Thymus (tissue), 11 donors: ENCODE results near the gene DNMT3A. TPM values are rescaled to one million over a fixed set of nuclear protein-coding genes. Genes with fewer than 3 reads are reported as not detected.

Source experiments
- DNase-seq, 9 donors: peaks; one replicate each; pipeline ENCODE4 v3.0.0-alpha.2; 2013; ENCODE audit warnings: low spot score in 9 of 9, low read depth in 6 of 9, missing footprints in 1 of 9
- H3K27ac ChIP-seq, 2 donors: one replicate each; pipeline ENCODE4 v1.5.1; 2013; ENCODE audit warnings: control low read depth in 1 of 2, low read depth in 1 of 2, low read length in 1 of 2, mild to moderate bottlenecking in 1 of 2, moderate library complexity in 1 of 2
- H3K27me3 ChIP-seq, 2 donors: one replicate each; pipeline ENCODE4 v1.5.1; 2013; ENCODE audit warnings: low read length in 1 of 2; ENCODE audit not compliant: control insufficient read depth in 2 of 2, insufficient read depth in 1 of 2
- H3K36me3 ChIP-seq, 2 donors: one replicate each; pipeline ENCODE4 v1.5.1; 2013; ENCODE audit warnings: low read length in 1 of 2, mild to moderate bottlenecking in 1 of 2, moderate library complexity in 1 of 2; ENCODE audit not compliant: control insufficient read depth in 2 of 2, insufficient read depth in 2 of 2
- H3K4me1 ChIP-seq, 2 donors: one replicate each; pipeline ENCODE4 v1.5.1; 2013; ENCODE audit warnings: low read length in 2 of 2; ENCODE audit not compliant: control insufficient read depth in 2 of 2, insufficient read depth in 2 of 2
- H3K4me3 ChIP-seq, 2 donors: one replicate each; pipeline ENCODE4 v1.5.1; 2013; ENCODE audit warnings: low read length in 2 of 2, control low read depth in 1 of 2, mild to moderate bottlenecking in 1 of 2
- H3K9me3 ChIP-seq, 2 donors: one replicate each; pipeline ENCODE4 v1.5.1; 2013; ENCODE audit warnings: low read length in 1 of 2, mild to moderate bottlenecking in 1 of 2; ENCODE audit not compliant: control insufficient read depth in 2 of 2, insufficient read depth in 1 of 2
- WGBS: extraction: QIAGEN DNeasy Blood & Tissue Kit; methylation state at CpG from one replicate; pipeline ENCODE4 v1.1.7; 2013; 5-methylcytosine and 5-hydroxymethylcytosine counted together
- polyA plus RNA-seq: library from polyadenylated mRNA; stranded (reverse); fragments of 200-250 nt; gene quantifications from one replicate; pipeline ENCODE4 v1.2.3, GENCODE V29; 2013
- total RNA-seq: library from RNA; stranded (reverse); fragments of 120-200 nt; gene quantifications from one replicate; pipeline ENCODE4 v1.2.4, GENCODE V29; 2013
- donor health status: healthy.

DNMT3A gene
- total and polyA plus RNA-seq, 2 donors: 22.7 to 27.5 TPM

- DNase-seq: peak in 5 of 9 donors; percentile 30 to 63 (median 45)
Measured at GRCh38 chr2:25250331-25251070, 91.2 kb downstream of the DNMT3A start.

GRCh38 chr2:25249785-25250184, 91.9 kb downstream of the DNMT3A start:
- Histone ChIP-seq H3K9me3 (peaks cover 0 to 4% of the 10 kb centered on the region in 2 donors), H3K36me3 (peaks cover 37 to 49% of the 10 kb centered on the region in 2 donors), H3K27ac (no peak overlapping the region), H3K27me3 (no peaks in the 10 kb centered on the region), H3K4me1 (peaks cover 0 to 36% of the 10 kb centered on the region in 2 donors), H3K4me3 (no peak overlapping the region)
- WGBS: 98% methylated on average over 4 of the region's 4 CpGs
- no peak for DNase-seq

More at GRCh38 chr2:25250331-25251070, 91.2 kb downstream of the DNMT3A start:
- Histone ChIP-seq H3K4me3 (peak overlapping the region; percentile 62 to 91), H3K4me1 (peaks cover 0 to 36% of the 10 kb centered on the region in 2 donors), H3K36me3 (peaks cover 34 to 48% of the 10 kb centered on the region in 2 donors), H3K9me3 (peaks cover 0 to 4% of the 10 kb centered on the region in 2 donors), H3K27ac (peak overlapping the region; percentile 33 to 48), H3K27me3 (no peaks in the 10 kb centered on the region)
- 38% methylated on average over 28 of the region's 28 CpGs for WGBS

DNA sequence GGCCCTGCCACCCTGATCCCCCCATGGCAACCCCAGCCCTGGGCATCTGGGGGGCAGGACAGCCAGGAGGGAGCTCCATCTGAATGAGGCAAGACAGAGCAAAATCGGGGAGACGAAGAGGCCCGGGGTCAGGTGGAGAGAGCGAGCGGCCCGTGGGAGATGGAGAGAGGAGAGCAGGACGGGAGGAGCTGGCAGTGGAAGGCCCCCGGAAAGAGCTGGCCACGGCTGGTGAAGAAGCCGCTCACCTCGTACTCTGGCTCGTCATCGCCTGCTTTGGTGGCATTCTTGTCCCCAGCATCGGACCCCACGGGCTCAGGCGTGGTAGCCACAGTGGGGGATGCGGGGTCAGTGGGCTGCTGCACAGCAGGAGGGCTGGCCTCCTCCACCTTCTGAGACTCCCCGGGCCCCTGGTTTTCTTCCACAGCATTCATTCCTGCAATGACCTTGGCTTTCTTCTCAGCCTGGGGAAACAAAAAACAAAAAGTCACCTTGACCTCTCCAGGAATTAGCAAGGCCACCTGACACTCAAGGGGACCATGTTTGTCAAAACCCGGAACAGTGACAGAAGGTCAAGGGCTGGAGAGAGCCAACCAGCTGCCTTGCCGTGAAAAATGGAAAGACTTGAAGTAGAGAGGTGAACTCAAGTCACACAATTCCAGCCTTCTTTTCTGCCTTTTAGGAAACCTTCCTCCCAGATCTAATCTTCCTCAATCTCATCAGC, 93.8 kb downstream of the DNMT3A start:
- H3K9me3 ChIP-seq: peaks cover 0 to 4% of the 10 kb centered on the region in 2 donors
- WGBS: 98% methylated on average over 20 of the region's 20 CpGs
- no peak overlapping the region for H3K4me3 ChIP-seq
- DNase-seq: no peak
- H3K27ac ChIP-seq: no peak overlapping the region
- peaks cover 47 to 65% of the 10 kb centered on the region in 2 donors for H3K36me3 ChIP-seq
- H3K27me3 ChIP-seq: no peaks in the 10 kb centered on the region
- H3K4me1 ChIP-seq: peaks cover 0 to 28% of the 10 kb centered on the region in 2 donors

DNA sequence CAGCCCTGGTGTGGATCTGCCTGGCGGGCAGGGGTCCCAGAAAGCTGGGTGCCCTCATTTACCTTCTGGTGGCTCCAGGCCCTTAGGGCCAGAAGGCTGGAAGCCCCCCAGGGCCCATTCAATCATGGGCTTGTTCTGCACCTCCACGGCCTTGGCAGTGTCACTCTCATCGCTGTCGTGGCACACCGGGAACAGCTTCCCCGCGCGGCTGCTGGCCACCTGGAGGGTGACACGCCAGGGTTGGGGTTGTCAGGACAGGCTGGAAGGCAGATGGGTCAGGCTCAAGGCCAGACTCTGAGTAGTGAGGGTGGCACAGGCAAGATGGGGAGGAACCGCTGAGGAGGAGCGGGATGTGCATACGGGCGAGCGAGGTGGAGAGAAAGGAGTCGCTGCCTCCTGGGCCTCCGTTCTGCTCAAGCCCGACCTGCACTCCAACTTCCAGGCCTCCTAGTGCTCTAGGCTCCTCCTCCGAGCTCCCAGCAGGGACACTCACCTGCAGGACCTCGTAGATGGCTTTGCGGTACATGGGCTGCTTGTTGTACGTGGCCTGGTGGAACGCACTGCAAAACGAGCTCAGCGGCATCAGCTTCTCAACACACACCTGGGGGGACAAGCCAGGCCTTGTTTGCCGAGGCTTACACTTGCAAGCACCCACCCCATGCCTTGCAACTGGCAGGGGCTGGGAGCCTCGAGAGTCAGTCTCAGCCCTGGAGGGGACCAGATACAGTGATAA, 95.0 kb downstream of the DNMT3A start:
- Histone ChIP-seq H3K4me1 (peaks cover 0 to 23% of the 10 kb centered on the region in 2 donors), H3K27ac (no peak overlapping the region), H3K9me3 (peaks cover 0 to 4% of the 10 kb centered on the region in 2 donors), H3K36me3 (peaks cover 58 to 75% of the 10 kb centered on the region in 2 donors), H3K27me3 (no peaks in the 10 kb centered on the region), H3K4me3 (no peak overlapping the region)
- 96% methylated on average over 26 of the region's 26 CpGs for WGBS
- DNase-seq: no peak

- Histone ChIP-seq H3K27me3 (no peaks in the 10 kb centered on the region), H3K36me3 (peaks cover 66 to 82% of the 10 kb centered on the region in 2 donors), H3K4me1 (peaks cover 0 to 17% of the 10 kb centered on the region in 2 donors), H3K27ac (no peak overlapping the region), H3K9me3 (peaks cover 0 to 4% of the 10 kb centered on the region in 2 donors), H3K4me3 (no peak overlapping the region)
- DNase-seq: no peak
- 97% methylated on average over 14 of the region's 14 CpGs for WGBS
Measured at GRCh38 chr2:25246001-25246400, 95.7 kb downstream of the DNMT3A start.

DNA sequence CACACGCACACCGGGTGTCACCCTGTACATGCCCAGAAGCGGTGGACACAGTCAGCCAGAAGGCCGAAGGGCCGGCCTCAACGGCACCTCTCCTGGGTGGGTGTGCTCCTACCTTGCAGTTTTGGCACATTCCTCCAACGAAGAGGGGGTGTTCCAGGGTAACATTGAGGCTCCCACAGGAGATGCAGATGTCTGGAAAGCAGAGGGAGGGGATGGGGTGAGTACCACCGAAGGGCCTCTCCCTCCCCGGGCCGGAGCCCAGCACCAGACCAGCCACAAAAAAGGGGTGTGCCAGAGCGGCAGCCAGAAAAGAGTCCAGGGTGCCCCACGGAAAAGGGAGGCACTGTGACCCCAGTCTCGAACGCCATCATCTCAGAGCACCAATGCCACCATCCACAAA, 96.6 kb downstream of the DNMT3A start:
- Histone ChIP-seq H3K36me3 (peaks cover 74 to 91% of the 10 kb centered on the region in 2 donors), H3K27ac (no peak overlapping the region), H3K4me1 (peaks cover 0 to 10% of the 10 kb centered on the region in 2 donors), H3K9me3 (no peaks in the 10 kb centered on the region), H3K4me3 (no peak overlapping the region), H3K27me3 (no peaks in the 10 kb centered on the region)
- no peak for DNase-seq
- WGBS: 98% methylated on average over 14 of the region's 14 CpGs

GRCh38 chr2:25243995-25244394, 97.7 kb downstream of the DNMT3A start:
- H3K4me1 ChIP-seq: no peaks in the 10 kb centered on the region
- H3K9me3 ChIP-seq: no peaks in the 10 kb centered on the region
- H3K27ac ChIP-seq: no peak overlapping the region
- H3K27me3 ChIP-seq: no peaks in the 10 kb centered on the region
- no peak for DNase-seq
- peaks cover 85 to 94% of the 10 kb centered on the region in 2 donors for H3K36me3 ChIP-seq
- H3K4me3 ChIP-seq: no peak overlapping the region
- WGBS: 98% methylated on average over 17 of the region's 17 CpGs

- peaks cover 91 to 95% of the 10 kb centered on the region in 2 donors for H3K36me3 ChIP-seq
- no peak overlapping the region for H3K27ac ChIP-seq
- H3K9me3 ChIP-seq: no peaks in the 10 kb centered on the region
- 97% methylated on average over 13 of the region's 13 CpGs for WGBS
- no peak for DNase-seq
- H3K4me3 ChIP-seq: no peak overlapping the region
- H3K27me3 ChIP-seq: no peaks in the 10 kb centered on the region
- H3K4me1 ChIP-seq: no peaks in the 10 kb centered on the region
Measured at GRCh38 chr2:25241452-25241851, 100.3 kb downstream of the DNMT3A start.
